GM13977 (cell line): ENCODE results near the gene KANK4.

Source experiments
- DNase-seq: peaks from one replicate; pipeline ENCODE4 v3.0.0; 2012; ENCODE audit warnings: low spot score
- in situ Hi-C: fragments of 300-500 bp; cut with MboI; formaldehyde crosslinking; loops from one replicate; pipeline ENCODE4 v1.12.0; 2022; ENCODE audit warnings: low sequenced_read_pairs, low pct_unique_long_range_greater_than_20kb, mixed read lengths, inconsistent platforms; ENCODE audit not compliant: unreplicated experiment
- TF ChIP-seq, protein P1 (sequence below): IDR thresholded peaks from 2 replicates; pipeline ENCODE4 v1.5.1; 2012; ENCODE audit warnings: mild to moderate bottlenecking, control low read depth; ENCODE audit not compliant: insufficient read depth; ENCODE audit errors: extremely low read depth, missing control alignments

The KANK4 gene

DNA sequence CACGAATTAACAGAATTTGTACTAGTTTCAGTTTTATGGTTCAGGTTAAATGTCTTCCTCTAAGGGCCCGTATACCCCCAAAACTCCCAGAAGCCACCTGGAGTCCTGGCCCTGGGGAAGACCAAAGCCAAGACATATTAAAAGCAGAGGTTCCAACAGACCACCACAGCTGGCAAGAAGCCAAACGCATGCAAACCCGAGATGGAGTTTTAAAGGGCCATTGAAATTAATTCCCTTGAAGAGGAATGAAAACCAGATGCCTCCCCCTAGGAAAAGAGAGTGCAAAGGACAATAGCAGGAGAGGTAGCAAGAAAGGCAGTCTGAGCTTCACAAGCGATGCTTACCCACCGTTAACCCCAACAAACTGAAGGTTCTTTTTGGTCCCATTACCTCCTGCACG is 48.1 kb downstream of the KANK4 start:
- no peak for DNase-seq
- in situ Hi-C loops = no loop called here
- TF ChIP-seq, protein P1, sequence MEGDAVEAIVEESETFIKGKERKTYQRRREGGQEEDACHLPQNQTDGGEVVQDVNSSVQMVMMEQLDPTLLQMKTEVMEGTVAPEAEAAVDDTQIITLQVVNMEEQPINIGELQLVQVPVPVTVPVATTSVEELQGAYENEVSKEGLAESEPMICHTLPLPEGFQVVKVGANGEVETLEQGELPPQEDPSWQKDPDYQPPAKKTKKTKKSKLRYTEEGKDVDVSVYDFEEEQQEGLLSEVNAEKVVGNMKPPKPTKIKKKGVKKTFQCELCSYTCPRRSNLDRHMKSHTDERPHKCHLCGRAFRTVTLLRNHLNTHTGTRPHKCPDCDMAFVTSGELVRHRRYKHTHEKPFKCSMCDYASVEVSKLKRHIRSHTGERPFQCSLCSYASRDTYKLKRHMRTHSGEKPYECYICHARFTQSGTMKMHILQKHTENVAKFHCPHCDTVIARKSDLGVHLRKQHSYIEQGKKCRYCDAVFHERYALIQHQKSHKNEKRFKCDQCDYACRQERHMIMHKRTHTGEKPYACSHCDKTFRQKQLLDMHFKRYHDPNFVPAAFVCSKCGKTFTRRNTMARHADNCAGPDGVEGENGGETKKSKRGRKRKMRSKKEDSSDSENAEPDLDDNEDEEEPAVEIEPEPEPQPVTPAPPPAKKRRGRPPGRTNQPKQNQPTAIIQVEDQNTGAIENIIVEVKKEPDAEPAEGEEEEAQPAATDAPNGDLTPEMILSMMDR = no peak

DNA sequence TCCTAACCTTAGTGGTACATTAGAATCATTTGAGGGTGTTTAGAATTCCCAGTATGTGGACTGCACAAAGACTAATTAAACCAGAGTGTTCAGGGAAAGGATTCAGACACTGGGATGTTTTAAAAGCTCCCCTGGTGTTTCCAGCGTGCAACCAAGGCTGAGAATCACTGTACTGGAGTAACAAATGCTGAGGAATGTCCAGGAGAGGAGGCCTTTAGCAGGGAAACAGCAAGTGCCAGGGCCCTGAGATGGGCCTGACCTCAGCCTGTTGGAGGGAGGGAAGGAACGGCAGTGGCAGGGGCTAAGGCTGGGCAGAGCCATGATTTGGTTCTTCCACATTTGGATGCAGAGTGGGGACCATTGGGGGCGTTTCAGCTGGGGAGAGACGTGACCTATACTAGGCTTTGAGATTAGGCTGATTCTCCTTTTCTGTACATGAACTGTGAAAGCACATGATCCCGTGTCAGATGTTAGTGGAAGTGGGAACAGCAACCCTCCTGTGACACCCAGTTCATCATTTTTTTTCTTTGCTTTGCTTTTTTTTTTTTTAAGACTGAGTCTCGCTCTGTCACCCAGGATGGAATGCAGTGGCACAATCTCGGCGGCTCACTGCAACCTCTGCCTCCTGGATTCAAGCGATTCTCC is 49.3 kb downstream of the KANK4 start:
- in situ Hi-C loops = no loop called here
- TF ChIP-seq, protein P1 = no peak
- DNase-seq = no peak

GRCh38 chr1:62269439-62269838 is 49.8 kb downstream of the KANK4 start:
- in situ Hi-C loops = no loop called here
- TF ChIP-seq, protein P1 = no peak
- DNase-seq = no peak

DNA sequence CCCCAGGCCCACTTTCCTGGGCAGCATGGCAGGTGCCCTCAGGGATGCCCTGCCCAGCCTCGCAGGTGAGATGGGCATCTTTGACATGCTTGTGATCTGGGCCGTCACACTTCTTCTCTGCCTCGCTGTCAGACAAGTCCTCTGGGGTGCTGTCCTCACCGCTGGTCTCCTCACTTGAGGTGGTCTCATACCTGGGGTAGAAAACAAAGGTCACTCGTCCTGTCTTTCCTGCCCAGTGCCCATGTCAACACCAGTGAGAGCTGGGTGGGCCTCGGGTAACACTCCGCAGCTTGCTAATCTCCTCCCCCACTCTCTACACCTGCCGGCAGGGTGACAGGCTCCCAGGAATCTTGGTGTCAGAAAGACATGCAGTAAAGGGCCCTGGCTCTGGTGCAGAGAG is 50.9 kb downstream of the KANK4 start:
- DNase-seq = no peak
- TF ChIP-seq, protein P1 = no peak
- in situ Hi-C loops = no loop called here

GRCh38 chr1:62265956-62266935 is 53.0 kb downstream of the KANK4 start:
- in situ Hi-C loops = no loop called here
- TF ChIP-seq, protein P1 = no peak
- DNase-seq = no peak

GRCh38 chr1:62263814-62264353 is 55.4 kb downstream of the KANK4 start:
- TF ChIP-seq, protein P1 = no peak
- in situ Hi-C loops = no loop called here
- DNase-seq = no peak
